Right renal pelvis (tissue), 4 donors: ENCODE measurements around the gene SUMF2. TPM values are rescaled to one million over a fixed set of nuclear protein-coding genes. Genes with fewer than 3 reads are reported as not detected.
"Not testable (repeated sequence)": the region's sequence is repeated elsewhere in the genome, so short reads cannot be mapped to it uniquely, and the experiment has no call there.

Experiments
- DNase-seq, 4 donors: peaks; one replicate each; pipeline ENCODE4 v3.0.0-alpha.2; 2013; ENCODE audit warnings: low read depth in 4 of 4, low spot score in 3 of 4, missing footprints in 1 of 4
- polyA plus RNA-seq, 4 donors: library from polyadenylated mRNA; unstranded; fragments of 120-200 nt; gene quantifications; one replicate each; pipeline ENCODE4 v1.2.1, GENCODE V29; 2013; ENCODE audit not compliant: insufficient read length in 4 of 4

The SUMF2 gene
- polyA plus RNA-seq: 100 to 1,000 TPM in 3 of 4 donors, 10 to 100 TPM in 1; 74.6 to 143 (median 127) TPM

- DNase-seq: peak; percentile 76 to 89 (median 82)
Measured at GRCh38 chr7:56063882-56064625, at the start of gene SUMF2. Gene SUMF2, plus strand, starts transcription at chr7:56064286. Its CDS starts 26 bp downstream, at chr7:56064312.

GRCh38 chr7:56017015-56017414, 47.1 kb upstream of the SUMF2 start:
- not testable (repeated sequence) for DNase-seq

GRCh38 chr7:56019501-56019900, 44.6 kb upstream of the SUMF2 start:
- DNase-seq: no peak

- DNase-seq: no peak
Measured at GRCh38 chr7:56023500-56023899, 40.6 kb upstream of the SUMF2 start.

GRCh38 chr7:56026538-56026937, 37.5 kb upstream of the SUMF2 start:
- no peak for DNase-seq

GRCh38 chr7:56028942-56029630, 35.0 kb upstream of the SUMF2 start:
- no peak for DNase-seq

- DNase-seq: no peak
Measured at GRCh38 chr7:56030340-56030739, 33.7 kb upstream of the SUMF2 start.

- not testable (repeated sequence) for DNase-seq
Measured at GRCh38 chr7:56031556-56031955, 32.5 kb upstream of the SUMF2 start.

GRCh38 chr7:56032578-56032977, 31.5 kb upstream of the SUMF2 start:
- not testable (repeated sequence) for DNase-seq

GRCh38 chr7:56033671-56034432, 30.2 kb upstream of the SUMF2 start:
- DNase-seq: peak in 1 of 4 donors; percentile 54

- DNase-seq: no peak
Measured at GRCh38 chr7:56040730-56041129, 23.4 kb upstream of the SUMF2 start.

- not testable (repeated sequence) for DNase-seq
Measured at GRCh38 chr7:56045758-56046157, 18.3 kb upstream of the SUMF2 start.

- peak in 1 of 4 donors; percentile 36 for DNase-seq
Measured at GRCh38 chr7:56046721-56047445, 17.2 kb upstream of the SUMF2 start.

- not testable (repeated sequence) for DNase-seq
Measured at GRCh38 chr7:56047446-56048116, 16.5 kb upstream of the SUMF2 start.

- DNase-seq: no peak
Measured at GRCh38 chr7:56048245-56048644, 15.8 kb upstream of the SUMF2 start.

- DNase-seq: not testable (repeated sequence)
Measured at GRCh38 chr7:56048763-56049162, 15.3 kb upstream of the SUMF2 start.

- DNase-seq: no peak
Measured at GRCh38 chr7:56051053-56051338, 13.1 kb upstream of the SUMF2 start.

GRCh38 chr7:56051339-56052191, 12.5 kb upstream of the SUMF2 start, which contains the start of the genes CCT6A and PSPH:
Gene CCT6A, plus strand, starts transcription at chr7:56051765. Its CDS starts 84 bp downstream, at chr7:56051849.
Gene PSPH, minus strand, starts transcription at chr7:56051444. Its CDS starts 30,232 bp downstream, at chr7:56021212.
- DNase-seq: peak; percentile 93 to 97 (median 96)

GRCh38 chr7:56053379-56053778, 10.7 kb upstream of the SUMF2 start:
- no peak for DNase-seq
